EH (cell line): ENCODE results near the gene YBEY.

Experiments
- DNase-seq: peaks from one replicate; pipeline ENCODE4 v3.0.0-alpha.2; 2015; ENCODE audit warnings: low read depth

Gene YBEY

GRCh38 chr21:46264690-46265144, 21.4 kb upstream of the YBEY start:
- DNase-seq = no peak

GRCh38 chr21:46265736-46266525, 20.2 kb upstream of the YBEY start:
- DNase-seq = no peak

- DNase-seq = no peak
Observed at GRCh38 chr21:46266946-46267345, 19.2 kb upstream of the YBEY start.

- no peak for DNase-seq
Observed at GRCh38 chr21:46268371-46268770, 17.8 kb upstream of the YBEY start.

- DNase-seq = no peak
Observed at GRCh38 chr21:46269466-46269865, 16.7 kb upstream of the YBEY start.

- DNase-seq = no peak
Observed at GRCh38 chr21:46273341-46273740, 12.8 kb upstream of the YBEY start.

- no peak for DNase-seq
Observed at GRCh38 chr21:46274797-46275390, 11.2 kb upstream of the YBEY start.

- no peak for DNase-seq
Observed at GRCh38 chr21:46284077-46284644, 2.0 kb upstream of the YBEY start.

- DNase-seq = no peak
Observed at GRCh38 chr21:46284733-46285132, 1.4 kb upstream of the YBEY start.

- no peak for DNase-seq
Observed at GRCh38 chr21:46285206-46285661, 908 bp upstream of the YBEY start, which contains the start of gene MCM3AP. Gene MCM3AP (minus strand): TSS chr21:46285611. CDS start chr21:46285286, 325 bp downstream.

- peak; percentile 78 for DNase-seq
Observed at GRCh38 chr21:46286648-46287002, 483 bp downstream of the YBEY start.

GRCh38 chr21:46287541-46287940, 1.4 kb downstream of the YBEY start:
- DNase-seq = no peak

GRCh38 chr21:46289655-46290179, 3.6 kb downstream of the YBEY start:
- no peak for DNase-seq

- no peak for DNase-seq
Observed at GRCh38 chr21:46291561-46291960, 5.4 kb downstream of the YBEY start.

- DNase-seq = peak; percentile 73
Observed at GRCh38 chr21:46294647-46295176, 8.6 kb downstream of the YBEY start.

GRCh38 chr21:46295177-46295770, 9.1 kb downstream of the YBEY start:
- DNase-seq = peak; percentile 70

- peak; percentile 87 for DNase-seq
Observed at GRCh38 chr21:46295996-46296752, 10.0 kb downstream of the YBEY start.

- peak; percentile 33 for DNase-seq
Observed at GRCh38 chr21:46297338-46298271, 11.5 kb downstream of the YBEY start.

GRCh38 chr21:46299167-46299566, 13.0 kb downstream of the YBEY start:
- DNase-seq = no peak

- DNase-seq = no peak
Observed at GRCh38 chr21:46301759-46302158, 15.6 kb downstream of the YBEY start.
